Type B pancreatic cell (in vitro differentiated cells): ENCODE measurements around the gene TBC1D1. TPM values are rescaled to one million over a fixed set of nuclear protein-coding genes. Genes with fewer than 3 reads are reported as not detected.
A peak's percentile ranks its signal among the peaks of the same experiment; 100 is the strongest.

Experiments
- DNase-seq: peaks from one replicate; pipeline ENCODE4 v3.0.0; 2021; ENCODE audit warnings: mixed read lengths; ENCODE audit not compliant: unreplicated experiment; ENCODE audit errors: extremely low spot score
- H3K27ac Mint-ChIP-seq: 2 replicates; pipeline ENCODE4 v1.8.0; 2021; ENCODE audit warnings: mild to moderate bottlenecking, mixed read lengths
- H3K27me3 Mint-ChIP-seq: 2 replicates; pipeline ENCODE4 v1.8.0; 2021; ENCODE audit warnings: mixed read lengths
- H3K36me3 Mint-ChIP-seq: 2 replicates; pipeline ENCODE4 v1.8.0; 2021; ENCODE audit warnings: mixed read lengths
- H3K4me1 Mint-ChIP-seq: one replicate; pipeline ENCODE4 v1.8.0; 2021; ENCODE audit warnings: mixed read lengths; ENCODE audit not compliant: unreplicated experiment
- H3K4me3 Mint-ChIP-seq: 2 replicates; pipeline ENCODE4 v1.8.0; 2021; ENCODE audit warnings: mild to moderate bottlenecking, mixed read lengths
- H3K9me3 Mint-ChIP-seq: 2 replicates; pipeline ENCODE4 v1.8.0; 2021; ENCODE audit warnings: mixed read lengths
- CTCF ChIP-seq: fragments of 200-600 bp; sonication (generic); conservative IDR thresholded peaks from 2 replicates; pipeline ENCODE4 v1.5.0; 2021; ENCODE audit warnings: antibody characterized with exemption, mild to moderate bottlenecking
- total RNA-seq: library from RNA; stranded (reverse); gene quantifications from 2 replicates; pipeline ENCODE4 v1.2.1, GENCODE V29; 2021; ENCODE audit warnings: low replicate concordance

The TBC1D1 gene
- total RNA-seq, 1 donor from 2014 or later: 110 TPM

- no peak for DNase-seq
- Mint-ChIP-seq H3K36me3 (peaks cover 34% of the 10 kb centered on the region), H3K4me3 (no peak overlapping the region), H3K27ac (no peak overlapping the region), H3K27me3 (no peaks in the 10 kb centered on the region), H3K4me1 (peaks cover 32% of the 10 kb centered on the region), H3K9me3 (no peaks in the 10 kb centered on the region)
- TF ChIP-seq CTCF: no peak
These were observed 182.8 kb downstream of the TBC1D1 start for GRCh38 chr4:38073596-38074234.

GRCh38 chr4:38075370-38076152, 184.7 kb downstream of the TBC1D1 start:
- Mint-ChIP-seq H3K27ac (peak overlapping the region; percentile 65), H3K4me3 (peak overlapping the region; percentile 24), H3K36me3 (peaks cover 41% of the 10 kb centered on the region), H3K4me1 (peaks cover 25% of the 10 kb centered on the region), H3K27me3 (no peaks in the 10 kb centered on the region), H3K9me3 (peaks cover 5% of the 10 kb centered on the region)
- DNase-seq: no peak
- no peak for TF ChIP-seq CTCF

- no peaks in the 10 kb centered on the region for H3K27me3 Mint-ChIP-seq
- H3K9me3 Mint-ChIP-seq: peaks cover 5% of the 10 kb centered on the region
- peaks cover 41% of the 10 kb centered on the region for H3K36me3 Mint-ChIP-seq
- H3K4me1 Mint-ChIP-seq: peaks cover 31% of the 10 kb centered on the region
- H3K4me3 Mint-ChIP-seq: peak overlapping the region; percentile 24
- no peak for DNase-seq
- H3K27ac Mint-ChIP-seq: peak overlapping the region; percentile 65
- no peak for TF ChIP-seq CTCF
These were observed 185.3 kb downstream of the TBC1D1 start for GRCh38 chr4:38076153-38076669.

- H3K36me3 Mint-ChIP-seq: peaks cover 47% of the 10 kb centered on the region
- TF ChIP-seq CTCF: no peak
- H3K27ac Mint-ChIP-seq: peak overlapping the region; percentile 78
- H3K4me3 Mint-ChIP-seq: no peak overlapping the region
- peaks cover 40% of the 10 kb centered on the region for H3K4me1 Mint-ChIP-seq
- no peaks in the 10 kb centered on the region for H3K27me3 Mint-ChIP-seq
- H3K9me3 Mint-ChIP-seq: peaks cover 5% of the 10 kb centered on the region
- no peak for DNase-seq
These were observed 187.1 kb downstream of the TBC1D1 start for GRCh38 chr4:38077791-38078489.

- Mint-ChIP-seq H3K4me3 (peak overlapping the region; percentile 17), H3K27ac (peak overlapping the region; percentile 78), H3K4me1 (peaks cover 42% of the 10 kb centered on the region), H3K9me3 (peaks cover 5% of the 10 kb centered on the region), H3K27me3 (no peaks in the 10 kb centered on the region), H3K36me3 (peaks cover 49% of the 10 kb centered on the region)
- no peak for TF ChIP-seq CTCF
- no peak for DNase-seq
These were observed 187.9 kb downstream of the TBC1D1 start for GRCh38 chr4:38078590-38079421.
